K562 (cell line): Measurements from ENCODE around the gene MOB1A. TPM values are rescaled to one million over a fixed set of nuclear protein-coding genes. Genes with fewer than 3 reads are reported as not detected.

Experiments used
- ARID1B ChIP-seq: fragments of 450-650 bp; IDR thresholded peaks from 2 replicates; pipeline ENCODE4 v1.6.1; 2016; ENCODE audit warnings: antibody characterized with exemption, mild to moderate bottlenecking, inconsistent platforms
- BHLHE40 ChIP-seq: IDR thresholded peaks from 2 replicates; pipeline ENCODE4 v1.6.1; 2011; ENCODE audit warnings: low read length, improper control_type of control experiment
- CXXC5 ChIP-seq: fragments of 250-450 bp; sonication (Bioruptor Pico); IDR thresholded peaks from 2 replicates; pipeline ENCODE4 v1.8.0; 2022; ENCODE audit warnings: inconsistent platforms, mild to moderate bottlenecking, moderate library complexity
- E2F3 ChIP-seq: fragments of 250-450 bp; sonication (Bioruptor Pico); IDR thresholded peaks from 2 replicates; pipeline ENCODE4 v1.4.0; 2020; ENCODE audit warnings: mild to moderate bottlenecking
- EP400 ChIP-seq: fragments of 450-650 bp; IDR thresholded peaks from 2 replicates; pipeline ENCODE4 v1.6.1; 2017; ENCODE audit warnings: antibody characterized with exemption, mild to moderate bottlenecking, moderate library complexity
- FOXK2 ChIP-seq, 2 experiments: fragments of 450-650 bp; IDR thresholded peaks in 1 of 2; conservative IDR thresholded peaks in 1 of 2; 2 replicates each; pipeline ENCODE4 v1.6.1; 2016; ENCODE audit warnings: low read depth in 2 of 2, mild to moderate bottlenecking in 1 of 2
- LARP7 ChIP-seq: fragments of 450-650 bp; IDR thresholded peaks from 2 replicates; pipeline ENCODE4 v1.6.1; 2016
- MTA2 ChIP-seq: fragments of 450-650 bp; IDR thresholded peaks from 2 replicates; pipeline ENCODE4 v1.6.1; 2016; ENCODE audit warnings: low read depth
- NCOA1 ChIP-seq: fragments of 450-650 bp; IDR thresholded peaks from 2 replicates; pipeline ENCODE4 v1.6.1; 2016; ENCODE audit warnings: low read depth
- NCOA2 ChIP-seq, 2 experiments: fragments of 450-650 bp; IDR thresholded peaks; 2 replicates each; pipeline ENCODE4 v1.6.1; 2018; ENCODE audit warnings: mild to moderate bottlenecking in 2 of 2, moderate library complexity in 1 of 2; ENCODE audit not compliant: partially characterized antibody in 2 of 2
- NUFIP1 ChIP-seq: fragments of 450-650 bp; IDR thresholded peaks from 2 replicates; pipeline ENCODE4 v1.6.1; 2018; ENCODE audit not compliant: partially characterized antibody
- PTBP1 ChIP-seq: fragments of 200-400 bp; formaldehyde crosslinking; IDR thresholded peaks from 2 replicates; pipeline ENCODE4 v1.6.1; 2017; ENCODE audit warnings: low read depth, low read length
- RB1 ChIP-seq: fragments of 450-650 bp; IDR thresholded peaks from 2 replicates; pipeline ENCODE4 v1.6.1; 2017; ENCODE audit warnings: low read depth, mild to moderate bottlenecking
- SMARCB1 ChIP-seq: IDR thresholded peaks from 2 replicates; pipeline ENCODE4 v1.6.1; 2011; ENCODE audit warnings: improper control_type of control experiment, low read depth; ENCODE audit not compliant: insufficient read length
- SMARCC2 ChIP-seq: fragments of 450-650 bp; IDR thresholded peaks from 2 replicates; pipeline ENCODE4 v1.6.1; 2017; ENCODE audit warnings: antibody characterized with exemption, moderate library complexity, mild to moderate bottlenecking, low read depth
- SNAPC5 ChIP-seq: fragments of 250-450 bp; sonication (Bioruptor Pico); IDR thresholded peaks from 2 replicates; pipeline ENCODE4 v1.8.0; 2021; ENCODE audit warnings: moderate library complexity, mild to moderate bottlenecking, inconsistent platforms
- SP2 ChIP-seq: IDR thresholded peaks from 2 replicates; pipeline ENCODE4 v1.6.1; 2011; ENCODE audit warnings: mild to moderate bottlenecking, low read depth, low read length, moderate library complexity; ENCODE audit not compliant: poor library complexity, severe bottlenecking; ENCODE audit errors: extremely low read depth
- THRAP3 ChIP-seq: fragments of 450-650 bp; IDR thresholded peaks from 2 replicates; pipeline ENCODE4 v1.6.1; 2016; ENCODE audit warnings: mild to moderate bottlenecking, inconsistent platforms, borderline replicate concordance
- USF2 ChIP-seq: sonication (generic); formaldehyde crosslinking; IDR thresholded peaks from 2 replicates; pipeline ENCODE4 v1.5.0; 2020; ENCODE audit warnings: missing genetic modification reagents
- XRCC3 ChIP-seq: fragments of 450-650 bp; IDR thresholded peaks from 2 replicates; pipeline ENCODE4 v1.6.1; 2017; ENCODE audit warnings: mild to moderate bottlenecking, moderate library complexity
- ZBTB34 ChIP-seq: fragments of 250-450 bp; sonication (Bioruptor Pico); IDR thresholded peaks from 2 replicates; pipeline ENCODE4 v1.8.0; 2021; ENCODE audit warnings: mild to moderate bottlenecking, moderate library complexity
- ZNF324 ChIP-seq: fragments of 250-450 bp; sonication (Bioruptor Pico); IDR thresholded peaks from 2 replicates; pipeline ENCODE4 v1.4.0; 2020; ENCODE audit warnings: mild to moderate bottlenecking
- ZNF347 ChIP-seq: fragments of 450-650 bp; formaldehyde crosslinking; IDR thresholded peaks from 2 replicates; pipeline ENCODE4 v1.4.0; 2020; ENCODE audit warnings: low read depth, mild to moderate bottlenecking, moderate library complexity
- ZNF551 ChIP-seq: fragments of 250-450 bp; sonication (Bioruptor Pico); IDR thresholded peaks from 2 replicates; pipeline ENCODE4 v1.5.0; 2021; ENCODE audit warnings: mild to moderate bottlenecking, moderate library complexity
- ZNF764 ChIP-seq: fragments of 250-450 bp; sonication (Bioruptor Pico); IDR thresholded peaks from 2 replicates; pipeline ENCODE4 v1.4.0; 2020; ENCODE audit warnings: low read depth, mild to moderate bottlenecking, moderate library complexity
- ZNF780A ChIP-seq: fragments of 250-450 bp; sonication (Bioruptor Pico); IDR thresholded peaks from 2 replicates; pipeline ENCODE4 v1.5.0; 2021; ENCODE audit warnings: mild to moderate bottlenecking
- polyA plus RNA-seq, 8 experiments: library from polyadenylated mRNA; depleted of rRNA in 4 of 8; stranded (reverse) in 5 of 8; unstranded in 3 of 8; fragments of >200 nt; fragmentation: Nextera tagmentation in 2 of 8; fragmentation: Illumina TruSeq in 1 of 8; extraction: Ambion mirVana in 2 of 8; extraction: Trizol in 1 of 8; gene quantifications; 2 replicates each; pipeline versions ENCODE4 v1.2.1 to v1.2.3, GENCODE V29; 2011 to 2014; ENCODE audit warnings: inconsistent platforms in 1 of 8, missing spikeins in 1 of 8
- total RNA-seq, 7 experiments: library from RNA; depleted of rRNA in 6 of 7; stranded (reverse); fragments of >200 nt in 6 of 7; fragmentation: Illumina TruSeq in 2 of 7; extraction: Trizol in 2 of 7; gene quantifications; 2 replicates each; pipeline versions ENCODE4 v1.2.1 to v1.2.3, GENCODE V29; 2011 to 2021; ENCODE audit warnings: low replicate concordance in 1 of 7
- TF ChIP-seq, protein P1 (sequence below): fragments of 250-450 bp; sonication (Bioruptor Pico); IDR thresholded peaks from 2 replicates; pipeline ENCODE4 v1.4.0; 2020; ENCODE audit warnings: borderline replicate concordance

The MOB1A gene
- total and polyA plus RNA-seq, 9 of the 15 experiments (the other 6 are each of a cell fraction or from before 2014, with no cell fraction given), result 24.8 to 100 (median 60.2) TPM

- no peak for TF ChIP-seq ZNF347
- peak; percentile 80 for TF ChIP-seq SP2
- TF ChIP-seq NUFIP1, result no peak
- TF ChIP-seq RB1, result peak; percentile 92; the same call in 1 of the 2 replicates
- peak; percentile 93 for TF ChIP-seq CXXC5 (CRISPR knock-in tag)
- TF ChIP-seq ZNF324 (CRISPR knock-in tag), result 0 out of 2 replicates have a peak, but pooled peaks have one; percentile 52
- TF ChIP-seq XRCC3, result no peak
- TF ChIP-seq ZNF764, result no peak
- no peak; the same call in 1 of the 2 replicates for TF ChIP-seq LARP7
- TF ChIP-seq SMARCC2, result no peak
- no peak for TF ChIP-seq NCOA2 (IDR thresholded peaks at IDR 0.05; ENCODE audit: partially characterized antibody in 2 of 2)
- TF ChIP-seq, protein P1, sequence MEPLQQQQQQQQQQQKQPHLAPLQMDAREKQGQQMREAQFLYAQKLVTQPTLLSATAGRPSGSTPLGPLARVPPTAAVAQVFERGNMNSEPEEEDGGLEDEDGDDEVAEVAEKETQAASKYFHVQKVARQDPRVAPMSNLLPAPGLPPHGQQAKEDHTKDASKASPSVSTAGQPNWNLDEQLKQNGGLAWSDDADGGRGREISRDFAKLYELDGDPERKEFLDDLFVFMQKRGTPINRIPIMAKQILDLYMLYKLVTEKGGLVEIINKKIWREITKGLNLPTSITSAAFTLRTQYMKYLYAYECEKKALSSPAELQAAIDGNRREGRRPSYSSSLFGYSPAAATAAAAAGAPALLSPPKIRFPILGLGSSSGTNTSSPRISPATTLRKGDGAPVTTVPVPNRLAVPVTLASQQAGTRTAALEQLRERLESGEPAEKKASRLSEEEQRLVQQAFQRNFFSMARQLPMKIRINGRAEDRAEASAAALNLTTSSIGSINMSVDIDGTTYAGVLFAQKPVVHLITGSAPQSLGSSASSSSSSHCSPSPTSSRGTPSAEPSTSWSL, result 0 out of 2 replicates have a peak, but pooled peaks have one; percentile 49
- no peak for TF ChIP-seq USF2 (CRISPR knock-in tag)
- TF ChIP-seq FOXK2 (conservative IDR thresholded peaks at IDR 0.05 in 1 of 2, IDR thresholded peaks at IDR 0.05 in 1 of 2; ENCODE audit: low read depth in 2 of 2), result peak in 1 of 2 experiments; percentile 49; a peak in 2 of 4 replicates
- TF ChIP-seq EP400, result peak; percentile 95
- TF ChIP-seq E2F3 (CRISPR knock-in tag), result peak; percentile 81; the same call in 1 of the 2 replicates
- TF ChIP-seq SNAPC5 (CRISPR knock-in tag), result no peak
- TF ChIP-seq THRAP3, result no peak
- no peak for TF ChIP-seq ZNF780A (CRISPR knock-in tag)
- no peak for TF ChIP-seq PTBP1
- TF ChIP-seq BHLHE40, result no peak
- no peak for TF ChIP-seq MTA2
- peak; percentile 32; the same call in 1 of the 2 replicates for TF ChIP-seq ARID1B
- no peak for TF ChIP-seq ZBTB34 (CRISPR knock-in tag)
- TF ChIP-seq ZNF551 (CRISPR knock-in tag), result no peak
- peak; percentile 87 for TF ChIP-seq NCOA1
- TF ChIP-seq SMARCB1, result no peak
Measured at GRCh38 chr2:74119912-74120825, 58.5 kb downstream of the MOB1A start (continued).
